ENCODE measurements around the gene IDUA. TPM values are rescaled to one million over a fixed set of nuclear protein-coding genes. Genes with fewer than 3 reads are reported as not detected.

The IDUA gene
- polyA plus RNA-seq, 1 donor = 16.5 TPM

GRCh38 chr4:1017211-1017610 is 30.4 kb downstream of the IDUA start:
- DNase-seq = no peak

- no peak for DNase-seq
These were observed 30.9 kb downstream of the IDUA start for GRCh38 chr4:1017706-1018105.

GRCh38 chr4:1018147-1019020 is 31.5 kb downstream of the IDUA start:
- DNase-seq = no peak

GRCh38 chr4:1019320-1019719 is 32.5 kb downstream of the IDUA start:
- DNase-seq = no peak

- no peak for DNase-seq
These were observed 33.1 kb downstream of the IDUA start for GRCh38 chr4:1019729-1020470.

- no peak for DNase-seq
These were observed 34.7 kb downstream of the IDUA start for GRCh38 chr4:1021386-1022050.

GRCh38 chr4:1022051-1022738 is 35.4 kb downstream of the IDUA start:
- no peak for DNase-seq

GRCh38 chr4:1022739-1023066 is 35.9 kb downstream of the IDUA start:
- no peak for DNase-seq

- no peak for DNase-seq
These were observed 36.3 kb downstream of the IDUA start for GRCh38 chr4:1023075-1023640.

- no peak for DNase-seq
These were observed 37.3 kb downstream of the IDUA start for GRCh38 chr4:1023895-1024740.

GRCh38 chr4:1024882-1025545 is 38.2 kb downstream of the IDUA start:
- no peak for DNase-seq

GRCh38 chr4:1026115-1026514 is 39.3 kb downstream of the IDUA start:
- DNase-seq = no peak

GRCh38 chr4:1027219-1027914 is 40.5 kb downstream of the IDUA start:
- DNase-seq = no peak

GRCh38 chr4:1027915-1028238 is 41.0 kb downstream of the IDUA start:
- DNase-seq = no peak

GRCh38 chr4:1028574-1029220 is 41.9 kb downstream of the IDUA start:
- no peak for DNase-seq

GRCh38 chr4:1029529-1029928 is 42.7 kb downstream of the IDUA start:
- no peak for DNase-seq

GRCh38 chr4:1030031-1030430 is 43.2 kb downstream of the IDUA start:
- no peak for DNase-seq

- no peak for DNase-seq
These were observed 43.7 kb downstream of the IDUA start for GRCh38 chr4:1030559-1030958.

- DNase-seq = no peak
These were observed 44.5 kb downstream of the IDUA start for GRCh38 chr4:1031346-1031745.
